BJ (cell line): Measurements from ENCODE around the gene CDKN2AIPNL. TPM values are rescaled to one million over a fixed set of nuclear protein-coding genes. Genes with fewer than 3 reads are reported as not detected.

ENCODE experiments used
- CTCF ChIA-PET: fragments of 350-600 bp; formaldehyde crosslinking; extraction: SDS; loops from one replicate; lab custom pipeline; 2021; ENCODE audit warnings: antibody characterized with exemption, inconsistent platforms; lab: Yijun Ruan, JAX
- POLR2A ChIA-PET: fragments of 300-600 bp; sonication (Branson Sonifier 250); formaldehyde crosslinking; extraction: SDS; loops from one replicate; lab custom pipeline; 2021; ENCODE audit warnings: antibody characterized with exemption; lab: Charles Lee
- DNase-seq: peaks from one replicate; pipeline ENCODE4 v3.0.0-alpha.2; 2011; ENCODE audit warnings: low read depth
- H3K27me3 ChIP-seq: 2 replicates; pipeline ENCODE4 v1.6.0; 2011; ENCODE audit warnings: low read length; ENCODE audit not compliant: control insufficient read depth, insufficient read depth
- H3K36me3 ChIP-seq: 2 replicates; pipeline ENCODE4 v1.5.1; 2011; ENCODE audit warnings: low read length; ENCODE audit not compliant: control insufficient read depth, insufficient read depth
- H3K4me3 ChIP-seq: 2 replicates; pipeline ENCODE4 v1.5.1; 2011; ENCODE audit warnings: low read depth, mild to moderate bottlenecking, control low read depth, low read length
- polyA minus RNA-seq: library from RNA; depleted of rRNA, polyadenylated mRNA; stranded (reverse); fragments of >200 nt; gene quantifications from 2 replicates; pipeline ENCODE4 v1.2.3, GENCODE V29; 2011; rRNA and poly(A)+ RNA removed
- polyA plus RNA-seq: library from polyadenylated mRNA; depleted of rRNA; stranded (reverse); fragments of >200 nt; gene quantifications from 2 replicates; pipeline ENCODE4 v1.2.3, GENCODE V29; 2011; rRNA removed
- TF ChIP-seq, protein P1 (sequence below): IDR thresholded peaks from 2 replicates; pipeline ENCODE4 v1.5.1; 2011; ENCODE audit warnings: low read depth, mild to moderate bottlenecking, control low read depth, inconsistent platforms, low read length, moderate library complexity; ENCODE audit not compliant: insufficient read depth

Gene CDKN2AIPNL
- polyA plus RNA-seq = 10.5 and 18.9 TPM in 2 replicates
- 2.5 and 4.3 TPM in 2 replicates for polyA minus RNA-seq

- H3K27me3 ChIP-seq = no peaks in the 10 kb centered on the region
- TF ChIP-seq, protein P1, sequence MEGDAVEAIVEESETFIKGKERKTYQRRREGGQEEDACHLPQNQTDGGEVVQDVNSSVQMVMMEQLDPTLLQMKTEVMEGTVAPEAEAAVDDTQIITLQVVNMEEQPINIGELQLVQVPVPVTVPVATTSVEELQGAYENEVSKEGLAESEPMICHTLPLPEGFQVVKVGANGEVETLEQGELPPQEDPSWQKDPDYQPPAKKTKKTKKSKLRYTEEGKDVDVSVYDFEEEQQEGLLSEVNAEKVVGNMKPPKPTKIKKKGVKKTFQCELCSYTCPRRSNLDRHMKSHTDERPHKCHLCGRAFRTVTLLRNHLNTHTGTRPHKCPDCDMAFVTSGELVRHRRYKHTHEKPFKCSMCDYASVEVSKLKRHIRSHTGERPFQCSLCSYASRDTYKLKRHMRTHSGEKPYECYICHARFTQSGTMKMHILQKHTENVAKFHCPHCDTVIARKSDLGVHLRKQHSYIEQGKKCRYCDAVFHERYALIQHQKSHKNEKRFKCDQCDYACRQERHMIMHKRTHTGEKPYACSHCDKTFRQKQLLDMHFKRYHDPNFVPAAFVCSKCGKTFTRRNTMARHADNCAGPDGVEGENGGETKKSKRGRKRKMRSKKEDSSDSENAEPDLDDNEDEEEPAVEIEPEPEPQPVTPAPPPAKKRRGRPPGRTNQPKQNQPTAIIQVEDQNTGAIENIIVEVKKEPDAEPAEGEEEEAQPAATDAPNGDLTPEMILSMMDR = peak; percentile 71
- peak within 1 kb of the TSS; percentile 93 for H3K4me3 ChIP-seq
- peak; percentile 15 for DNase-seq
- ChIA-PET CTCF (interaction anchor here (0.6 to 4.6 kb wide), 32 partner anchors 12 to 176 kb away, joined by 3 to 28 read pairs (median 4); partner anchors contain the start of gene UBE2B), POLR2A (no interaction called here)
- H3K36me3 ChIP-seq = no peaks in the 10 kb centered on the region
Measured at GRCh38 chr5:134411546-134412266, at the start of gene CDKN2AIPNL. Gene CDKN2AIPNL (minus strand): TSS chr5:134411881. CDS start chr5:134411854, 27 bp downstream.

DNA sequence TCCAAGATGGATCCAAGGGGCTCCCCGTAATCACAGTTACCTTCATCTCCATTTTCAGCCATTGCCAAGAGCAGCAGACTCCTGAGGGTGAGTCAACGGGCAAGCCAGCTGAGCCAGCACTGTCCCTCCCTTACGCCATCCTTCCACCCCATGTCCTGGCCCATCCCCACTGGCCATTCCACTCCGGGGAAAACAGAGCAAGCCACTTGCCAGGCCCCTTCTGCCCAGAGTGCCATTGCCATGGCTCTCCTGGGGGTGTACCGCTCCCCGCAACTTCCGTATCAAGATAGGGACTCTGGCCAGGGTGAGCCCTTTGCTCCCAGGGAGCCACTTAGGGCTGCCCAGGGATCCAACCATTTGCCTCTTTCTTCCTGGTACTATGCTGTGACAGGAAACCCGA, 48.9 kb upstream of the CDKN2AIPNL start:
- POLR2A ChIA-PET = no interaction called here
- CTCF ChIA-PET = no interaction called here
- H3K36me3 ChIP-seq = no peaks in the 10 kb centered on the region
- H3K4me3 ChIP-seq = no peak overlapping the region
- TF ChIP-seq, protein P1 = no peak
- DNase-seq = no peak
- no peaks in the 10 kb centered on the region for H3K27me3 ChIP-seq

DNA sequence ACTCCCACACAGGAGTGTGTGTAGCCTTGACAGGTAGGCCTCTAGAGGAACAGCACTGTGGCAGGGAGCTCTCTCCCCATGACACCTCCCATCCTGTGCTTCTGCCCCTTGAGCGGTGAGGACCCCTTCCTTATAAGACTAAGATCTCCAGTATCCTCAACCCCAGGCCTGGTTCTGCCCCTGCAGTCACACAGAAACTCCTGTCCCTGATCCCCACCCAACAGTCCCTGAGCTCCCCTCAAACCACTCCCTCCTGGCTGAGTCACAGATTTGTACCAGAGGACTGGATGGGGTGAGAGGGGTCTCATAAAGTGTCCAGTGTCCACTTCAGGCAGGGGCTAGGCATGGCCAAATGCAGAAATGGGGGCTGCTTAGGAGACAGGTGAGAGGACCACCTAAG, 47.8 kb upstream of the CDKN2AIPNL start:
- H3K27me3 ChIP-seq = no peaks in the 10 kb centered on the region
- POLR2A ChIA-PET = no interaction called here
- CTCF ChIA-PET = no interaction called here
- DNase-seq = no peak
- TF ChIP-seq, protein P1 = no peak
- no peaks in the 10 kb centered on the region for H3K36me3 ChIP-seq
- no peak overlapping the region for H3K4me3 ChIP-seq

GRCh38 chr5:134459010-134459403, 47.3 kb upstream of the CDKN2AIPNL start:
- ChIA-PET POLR2A (no interaction called here), CTCF (no interaction called here)
- no peak overlapping the region for H3K4me3 ChIP-seq
- TF ChIP-seq, protein P1 = no peak
- no peaks in the 10 kb centered on the region for H3K36me3 ChIP-seq
- no peaks in the 10 kb centered on the region for H3K27me3 ChIP-seq
- no peak for DNase-seq

- POLR2A ChIA-PET = no interaction called here
Measured at GRCh38 chr5:134458234-134459009, 46.7 kb upstream of the CDKN2AIPNL start.

More at GRCh38 chr5:134458234-134459009, 46.7 kb upstream of the CDKN2AIPNL start:
- no peaks in the 10 kb centered on the region for H3K36me3 ChIP-seq
- TF ChIP-seq, protein P1 = no peak
- no peak for DNase-seq
- CTCF ChIA-PET = interaction anchor here (0.6 kb wide), 1 partner anchor 8 kb away, joined by 4 read pairs; no protein-coding TSS in a partner anchor
- no peak overlapping the region for H3K4me3 ChIP-seq
- no peaks in the 10 kb centered on the region for H3K27me3 ChIP-seq
